Sigmoid colon (tissue), 4 donors: ENCODE data around the gene C8G.

Experiments
- CTCF ChIP-seq, 4 experiments: fragments of 450-650 bp in 3 of 4; fragments of 200-600 bp in 1 of 4; IDR thresholded peaks; one replicate each; pipeline ENCODE4 v1.5.1; 2016 to 2019; ENCODE audit warnings: antibody characterized with exemption in 4 of 4, mild to moderate bottlenecking in 3 of 4, moderate library complexity in 2 of 4
- POLR2A ChIP-seq, 2 donors: fragments of 450-650 bp; IDR thresholded peaks; one replicate each; pipeline ENCODE4 v1.6.1; 2016; ENCODE audit warnings: antibody characterized with exemption in 2 of 2, mild to moderate bottlenecking in 2 of 2, moderate library complexity in 2 of 2
- POLR2AphosphoS5 ChIP-seq, 4 donors: sonication (generic); formaldehyde crosslinking; IDR thresholded peaks; one replicate each; pipeline ENCODE4 v1.6.1; 2017; ENCODE audit warnings: antibody characterized with exemption in 4 of 4

- no peak for TF ChIP-seq POLR2A (IDR thresholded peaks at IDR 0.05)
- TF ChIP-seq CTCF (IDR thresholded peaks at IDR 0.05), result no peak
- TF ChIP-seq POLR2AphosphoS5 (IDR thresholded peaks at IDR 0.05), result no peak
Measured at GRCh38 chr9:136977649-136978072, 32.6 kb downstream of the C8G start.
